ENCODE measurements around the gene CAMKMT.

CAMKMT gene

GRCh38 chr2:44679990-44680389, 318.2 kb downstream of the CAMKMT start:
- H3K27ac ChIP-seq, result no peak overlapping the region
- H3K27me3 ChIP-seq (replicated peaks), result no peaks in the 10 kb centered on the region
- no peak for DNase-seq
- H3K4me3 ChIP-seq (ENCODE audit: low read depth, low read length), result no peak overlapping the region
- in situ Hi-C loops (cut with HindIII; ENCODE audit: low pct_ligation_motif_present, low sequenced_read_pairs), result no loop called here
- no peaks in the 10 kb centered on the region for H3K36me3 ChIP-seq (replicated peaks)
- no peak for TF ChIP-seq CTCF (IDR thresholded peaks at IDR 0.05; ENCODE audit: low read depth, low read length, missing control alignments)

- Histone ChIP-seq H3K36me3 (replicated peaks) (no peaks in the 10 kb centered on the region), H3K27me3 (replicated peaks) (no peaks in the 10 kb centered on the region), H3K27ac (no peak overlapping the region), H3K4me3 (ENCODE audit: low read depth, low read length) (no peak overlapping the region)
- no peak for DNase-seq
- in situ Hi-C loops (cut with HindIII; ENCODE audit: low pct_ligation_motif_present, low sequenced_read_pairs), result no loop called here
- TF ChIP-seq CTCF (IDR thresholded peaks at IDR 0.05; ENCODE audit: low read depth, low read length, missing control alignments), result no peak
These were observed 318.8 kb downstream of the CAMKMT start for GRCh38 chr2:44680424-44680971.

GRCh38 chr2:44680983-44681531, 319.3 kb downstream of the CAMKMT start:
- H3K27me3 ChIP-seq (replicated peaks), result no peaks in the 10 kb centered on the region
- H3K36me3 ChIP-seq (replicated peaks), result no peaks in the 10 kb centered on the region
- H3K4me3 ChIP-seq (ENCODE audit: low read depth, low read length), result no peak overlapping the region
- H3K27ac ChIP-seq, result no peak overlapping the region
- in situ Hi-C loops (cut with HindIII; ENCODE audit: low pct_ligation_motif_present, low sequenced_read_pairs), result no loop called here
- DNase-seq, result no peak
- TF ChIP-seq CTCF (IDR thresholded peaks at IDR 0.05; ENCODE audit: low read depth, low read length, missing control alignments), result no peak

GRCh38 chr2:44682459-44682858, 320.7 kb downstream of the CAMKMT start:
- H3K36me3 ChIP-seq (replicated peaks), result no peaks in the 10 kb centered on the region
- no peak for DNase-seq
- no peak overlapping the region for H3K4me3 ChIP-seq (ENCODE audit: low read depth, low read length)
- no peaks in the 10 kb centered on the region for H3K27me3 ChIP-seq (replicated peaks)
- in situ Hi-C loops (cut with HindIII; ENCODE audit: low pct_ligation_motif_present, low sequenced_read_pairs), result no loop called here
- no peak overlapping the region for H3K27ac ChIP-seq
- TF ChIP-seq CTCF (IDR thresholded peaks at IDR 0.05; ENCODE audit: low read depth, low read length, missing control alignments), result no peak

- in situ Hi-C loops (cut with HindIII; ENCODE audit: low pct_ligation_motif_present, low sequenced_read_pairs), result no loop called here
These were observed 322.8 kb downstream of the CAMKMT start for GRCh38 chr2:44684559-44684958.

More at GRCh38 chr2:44684559-44684958, 322.8 kb downstream of the CAMKMT start:
- Histone ChIP-seq H3K4me3 (ENCODE audit: low read depth, low read length) (no peak overlapping the region), H3K36me3 (replicated peaks) (no peaks in the 10 kb centered on the region), H3K27me3 (replicated peaks) (no peaks in the 10 kb centered on the region), H3K27ac (no peak overlapping the region)
- TF ChIP-seq CTCF (IDR thresholded peaks at IDR 0.05; ENCODE audit: low read depth, low read length, missing control alignments), result no peak
- DNase-seq, result no peak

All from brain microvascular endothelial cell (primary cell).